A673 (cell line): Measurements from ENCODE around the gene NFIB.

ENCODE experiments used
- EZH2 ChIP-seq: fragments of 200-600 bp; sonication (generic); IDR thresholded peaks from 2 replicates; pipeline ENCODE4 v1.6.1; 2017; ENCODE audit warnings: borderline replicate concordance, low read depth, mild to moderate bottlenecking, mixed read lengths, antibody characterized with exemption, low read length; ENCODE audit not compliant: poor library complexity, severe bottlenecking
- TF ChIP-seq, protein P1 (sequence below): fragments of 300-800, 200-600 bp; sonication (generic); conservative IDR thresholded peaks from 2 replicates; pipeline ENCODE4 v1.5.1; 2017; ENCODE audit warnings: low read depth, mild to moderate bottlenecking, antibody characterized with exemption, low read length, moderate library complexity, mixed read lengths

DNA sequence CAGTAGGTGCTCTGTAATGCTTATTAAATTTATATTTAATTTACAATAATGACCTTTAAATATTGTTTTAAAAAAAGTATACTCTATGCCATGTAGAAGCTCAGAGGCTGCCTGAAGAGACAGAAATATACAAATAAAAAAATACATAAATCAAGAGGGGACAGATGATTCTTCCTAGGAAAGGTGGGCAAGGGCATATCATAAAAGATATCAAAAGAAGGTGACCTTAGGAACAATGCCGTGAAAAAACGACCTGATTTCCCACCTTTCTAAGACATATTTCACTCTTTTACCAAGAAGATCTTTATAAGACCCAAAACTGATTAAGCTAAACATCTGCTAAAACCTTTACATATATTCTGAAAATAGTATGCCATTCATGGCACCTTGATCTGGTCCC lies 128.9 kb downstream of the NFIB start:
- no peak for TF ChIP-seq EZH2
- TF ChIP-seq, protein P1, sequence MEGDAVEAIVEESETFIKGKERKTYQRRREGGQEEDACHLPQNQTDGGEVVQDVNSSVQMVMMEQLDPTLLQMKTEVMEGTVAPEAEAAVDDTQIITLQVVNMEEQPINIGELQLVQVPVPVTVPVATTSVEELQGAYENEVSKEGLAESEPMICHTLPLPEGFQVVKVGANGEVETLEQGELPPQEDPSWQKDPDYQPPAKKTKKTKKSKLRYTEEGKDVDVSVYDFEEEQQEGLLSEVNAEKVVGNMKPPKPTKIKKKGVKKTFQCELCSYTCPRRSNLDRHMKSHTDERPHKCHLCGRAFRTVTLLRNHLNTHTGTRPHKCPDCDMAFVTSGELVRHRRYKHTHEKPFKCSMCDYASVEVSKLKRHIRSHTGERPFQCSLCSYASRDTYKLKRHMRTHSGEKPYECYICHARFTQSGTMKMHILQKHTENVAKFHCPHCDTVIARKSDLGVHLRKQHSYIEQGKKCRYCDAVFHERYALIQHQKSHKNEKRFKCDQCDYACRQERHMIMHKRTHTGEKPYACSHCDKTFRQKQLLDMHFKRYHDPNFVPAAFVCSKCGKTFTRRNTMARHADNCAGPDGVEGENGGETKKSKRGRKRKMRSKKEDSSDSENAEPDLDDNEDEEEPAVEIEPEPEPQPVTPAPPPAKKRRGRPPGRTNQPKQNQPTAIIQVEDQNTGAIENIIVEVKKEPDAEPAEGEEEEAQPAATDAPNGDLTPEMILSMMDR: no peak
